Stimulated activated CD4-positive, alpha-beta T cell treated with anti-CD3 and anti-CD28 coated beads, Interleukin-1b, Interleukin-23, amount 100 ng/mL, for 48 hours (primary cell): ENCODE data around the gene FGFR4.

Experiments used
- DNase-seq: peaks from one replicate; pipeline ENCODE4 v3.0.0-alpha.2; 2020

FGFR4 gene

GRCh38 chr5:177133096-177133852 lies 46.6 kb downstream of the FGFR4 start, which contains the start of gene NSD1:
TSS of gene NSD1 (plus strand) at chr5:177133773. CDS start at chr5:177135104, 1,331 bp downstream.
- DNase-seq = peak; percentile 90

- DNase-seq = peak; percentile 34
Measured at GRCh38 chr5:177133853-177134696, 47.4 kb downstream of the FGFR4 start.

GRCh38 chr5:177134697-177135225 lies 48.0 kb downstream of the FGFR4 start:
- no peak for DNase-seq

GRCh38 chr5:177140312-177140711 lies 53.6 kb downstream of the FGFR4 start:
- DNase-seq = no peak

GRCh38 chr5:177141496-177141895 lies 54.8 kb downstream of the FGFR4 start:
- no peak for DNase-seq

GRCh38 chr5:177142098-177142611 lies 55.4 kb downstream of the FGFR4 start:
- DNase-seq = no peak

GRCh38 chr5:177142778-177143177 lies 56.1 kb downstream of the FGFR4 start:
- DNase-seq = no peak

GRCh38 chr5:177146891-177147638 lies 60.4 kb downstream of the FGFR4 start:
- no peak for DNase-seq
